ENCODE measurements around the gene DNAJC13.

DNA sequence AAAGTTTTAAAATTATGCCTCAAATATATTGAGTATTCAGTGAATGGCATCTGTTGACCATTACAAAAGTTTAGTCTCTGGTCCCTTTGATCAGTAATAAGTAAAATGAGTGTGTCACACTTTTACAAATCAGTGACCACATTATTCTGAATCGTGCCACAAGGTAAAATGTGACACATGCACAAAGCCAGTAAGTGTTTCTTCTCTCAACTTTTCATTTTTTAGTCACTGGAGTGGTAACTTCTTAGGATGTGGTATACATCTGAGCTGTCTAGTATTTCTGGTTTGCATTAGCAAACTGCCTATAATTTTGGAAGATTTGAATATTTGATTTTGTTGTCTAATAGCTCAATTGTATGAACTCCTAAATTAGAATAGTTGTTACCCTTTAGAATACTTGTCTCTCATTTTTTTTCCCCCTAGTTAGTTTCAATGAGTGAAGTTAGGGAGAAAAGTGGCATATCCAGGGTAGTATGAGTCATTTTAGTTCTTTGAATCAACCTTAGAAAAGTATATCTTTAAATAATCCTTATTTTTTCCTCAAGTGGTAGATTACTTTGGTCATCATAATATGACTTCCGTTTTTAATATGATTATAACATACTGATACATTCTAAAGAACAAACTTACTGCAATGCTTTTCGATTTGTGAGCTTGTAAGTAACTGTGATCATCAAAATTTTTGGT is 18.1 kb downstream of the DNAJC13 start:
- TF ChIP-seq CTCF (IDR thresholded peaks at IDR 0.05): no peak
- TF ChIP-seq NR3C1 (IDR thresholded peaks at IDR 0.05): no peak
- no peak for TF ChIP-seq RCOR1 (IDR thresholded peaks at IDR 0.05; ENCODE audit: low read depth, low read length)
- no peak for TF ChIP-seq POLR2A (IDR thresholded peaks at IDR 0.05; ENCODE audit: low read length)
- TF ChIP-seq ESRRA (IDR thresholded peaks at IDR 0.05; ENCODE audit: borderline replicate concordance, low read length): no peak
